ENCODE measurements around the gene ACACA. TPM values are rescaled to one million over a fixed set of nuclear protein-coding genes. Genes with fewer than 3 reads are reported as not detected.

Gene ACACA
- total and polyA plus RNA-seq, 2 experiments from 2014 or later: 59.6 to 164 TPM

DNA sequence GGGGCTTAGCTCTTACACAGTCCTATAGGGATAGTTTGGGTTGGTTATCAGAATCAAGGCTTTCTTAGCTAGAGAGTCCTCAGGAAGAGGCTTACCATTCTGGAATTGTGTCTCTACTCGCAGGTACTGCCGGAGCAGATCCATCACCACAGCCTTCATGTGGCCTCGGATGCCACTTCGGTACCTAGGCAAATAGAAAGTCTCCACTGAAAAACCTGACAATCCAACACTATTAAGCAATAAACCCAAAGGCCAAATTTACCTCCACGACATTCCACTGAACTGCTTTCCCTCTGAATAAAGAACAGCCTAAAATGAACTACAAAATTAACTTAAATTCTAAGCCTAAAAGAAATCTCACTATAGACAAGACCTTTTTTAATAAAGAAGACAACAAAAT is 166.3 kb downstream of the ACACA start:
- DNase-seq (ENCODE audit: low spot score): no peak
- peaks cover 65% of the 10 kb centered on the region for H3K36me3 Mint-ChIP-seq (ENCODE audit: low read depth)
- H3K4me3 Mint-ChIP-seq: no peak overlapping the region
- H3K27me3 Mint-ChIP-seq (ENCODE audit: insufficient read depth, low read depth, poor library complexity): no peaks in the 10 kb centered on the region
- H3K27ac ChIP-seq (ENCODE audit: low read depth): no peak overlapping the region
- no peaks in the 10 kb centered on the region for H3K27me3 ChIP-seq (ENCODE audit: insufficient read depth)
- no peaks in the 10 kb centered on the region for H3F3A ChIP-seq (replicated peaks; ENCODE audit: low read depth)
- H3K79me2 ChIP-seq (replicated peaks; ENCODE audit: insufficient read depth): no peaks in the 10 kb centered on the region
- H3K4me2 ChIP-seq: no peak overlapping the region
- no peak overlapping the region for H2AFZ ChIP-seq
- H3K4me3 ChIP-seq: no peak overlapping the region
- no peaks in the 10 kb centered on the region for H3K4me1 ChIP-seq (ENCODE audit: insufficient read depth)
- no peaks in the 10 kb centered on the region for H3K9me2 ChIP-seq (ENCODE audit: insufficient read depth)
- peaks cover 74% of the 10 kb centered on the region for H3K36me3 ChIP-seq (ENCODE audit: insufficient read depth)
- no peak for ATAC-seq
- no peak overlapping the region for H3K27ac Mint-ChIP-seq
- H3K4me1 Mint-ChIP-seq: no peaks in the 10 kb centered on the region
- TF ChIP-seq STAT1 (IDR thresholded peaks at IDR 0.05; ENCODE audit: unreplicated experiment) (no peak), NANOG (IDR thresholded peaks at IDR 0.05; ENCODE audit: borderline replicate concordance) (no peak), ZNF114 (CRISPR knock-in tag; IDR thresholded peaks at IDR 0.05) (no peak), POLR2AphosphoS5 (IDR thresholded peaks at IDR 0.05; ENCODE audit: low read depth) (no peak), CREB1 (CRISPR knock-in tag; IDR thresholded peaks at IDR 0.05; ENCODE audit: low read depth) (no peak), EZH2 (IDR thresholded peaks at IDR 0.05; ENCODE audit: low read depth, unreplicated experiment) (no peak), EZH2phosphoT487 (IDR thresholded peaks at IDR 0.05; ENCODE audit: unreplicated experiment) (no peak), JUNB (IDR thresholded peaks at IDR 0.05; ENCODE audit: unreplicated experiment) (no peak), ZNF331 (CRISPR knock-in tag; IDR thresholded peaks at IDR 0.05; ENCODE audit: low read depth) (no peak)
- TF ChIP-seq, protein P1, sequence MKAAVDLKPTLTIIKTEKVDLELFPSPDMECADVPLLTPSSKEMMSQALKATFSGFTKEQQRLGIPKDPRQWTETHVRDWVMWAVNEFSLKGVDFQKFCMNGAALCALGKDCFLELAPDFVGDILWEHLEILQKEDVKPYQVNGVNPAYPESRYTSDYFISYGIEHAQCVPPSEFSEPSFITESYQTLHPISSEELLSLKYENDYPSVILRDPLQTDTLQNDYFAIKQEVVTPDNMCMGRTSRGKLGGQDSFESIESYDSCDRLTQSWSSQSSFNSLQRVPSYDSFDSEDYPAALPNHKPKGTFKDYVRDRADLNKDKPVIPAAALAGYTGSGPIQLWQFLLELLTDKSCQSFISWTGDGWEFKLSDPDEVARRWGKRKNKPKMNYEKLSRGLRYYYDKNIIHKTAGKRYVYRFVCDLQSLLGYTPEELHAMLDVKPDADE (IDR thresholded peaks at IDR 0.05): no peak
- TF ChIP-seq, protein P2, sequence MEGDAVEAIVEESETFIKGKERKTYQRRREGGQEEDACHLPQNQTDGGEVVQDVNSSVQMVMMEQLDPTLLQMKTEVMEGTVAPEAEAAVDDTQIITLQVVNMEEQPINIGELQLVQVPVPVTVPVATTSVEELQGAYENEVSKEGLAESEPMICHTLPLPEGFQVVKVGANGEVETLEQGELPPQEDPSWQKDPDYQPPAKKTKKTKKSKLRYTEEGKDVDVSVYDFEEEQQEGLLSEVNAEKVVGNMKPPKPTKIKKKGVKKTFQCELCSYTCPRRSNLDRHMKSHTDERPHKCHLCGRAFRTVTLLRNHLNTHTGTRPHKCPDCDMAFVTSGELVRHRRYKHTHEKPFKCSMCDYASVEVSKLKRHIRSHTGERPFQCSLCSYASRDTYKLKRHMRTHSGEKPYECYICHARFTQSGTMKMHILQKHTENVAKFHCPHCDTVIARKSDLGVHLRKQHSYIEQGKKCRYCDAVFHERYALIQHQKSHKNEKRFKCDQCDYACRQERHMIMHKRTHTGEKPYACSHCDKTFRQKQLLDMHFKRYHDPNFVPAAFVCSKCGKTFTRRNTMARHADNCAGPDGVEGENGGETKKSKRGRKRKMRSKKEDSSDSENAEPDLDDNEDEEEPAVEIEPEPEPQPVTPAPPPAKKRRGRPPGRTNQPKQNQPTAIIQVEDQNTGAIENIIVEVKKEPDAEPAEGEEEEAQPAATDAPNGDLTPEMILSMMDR (conservative IDR thresholded peaks at IDR 0.05; ENCODE audit: low read depth in 2 of 2): no peak
- TF ChIP-seq, protein P3, sequence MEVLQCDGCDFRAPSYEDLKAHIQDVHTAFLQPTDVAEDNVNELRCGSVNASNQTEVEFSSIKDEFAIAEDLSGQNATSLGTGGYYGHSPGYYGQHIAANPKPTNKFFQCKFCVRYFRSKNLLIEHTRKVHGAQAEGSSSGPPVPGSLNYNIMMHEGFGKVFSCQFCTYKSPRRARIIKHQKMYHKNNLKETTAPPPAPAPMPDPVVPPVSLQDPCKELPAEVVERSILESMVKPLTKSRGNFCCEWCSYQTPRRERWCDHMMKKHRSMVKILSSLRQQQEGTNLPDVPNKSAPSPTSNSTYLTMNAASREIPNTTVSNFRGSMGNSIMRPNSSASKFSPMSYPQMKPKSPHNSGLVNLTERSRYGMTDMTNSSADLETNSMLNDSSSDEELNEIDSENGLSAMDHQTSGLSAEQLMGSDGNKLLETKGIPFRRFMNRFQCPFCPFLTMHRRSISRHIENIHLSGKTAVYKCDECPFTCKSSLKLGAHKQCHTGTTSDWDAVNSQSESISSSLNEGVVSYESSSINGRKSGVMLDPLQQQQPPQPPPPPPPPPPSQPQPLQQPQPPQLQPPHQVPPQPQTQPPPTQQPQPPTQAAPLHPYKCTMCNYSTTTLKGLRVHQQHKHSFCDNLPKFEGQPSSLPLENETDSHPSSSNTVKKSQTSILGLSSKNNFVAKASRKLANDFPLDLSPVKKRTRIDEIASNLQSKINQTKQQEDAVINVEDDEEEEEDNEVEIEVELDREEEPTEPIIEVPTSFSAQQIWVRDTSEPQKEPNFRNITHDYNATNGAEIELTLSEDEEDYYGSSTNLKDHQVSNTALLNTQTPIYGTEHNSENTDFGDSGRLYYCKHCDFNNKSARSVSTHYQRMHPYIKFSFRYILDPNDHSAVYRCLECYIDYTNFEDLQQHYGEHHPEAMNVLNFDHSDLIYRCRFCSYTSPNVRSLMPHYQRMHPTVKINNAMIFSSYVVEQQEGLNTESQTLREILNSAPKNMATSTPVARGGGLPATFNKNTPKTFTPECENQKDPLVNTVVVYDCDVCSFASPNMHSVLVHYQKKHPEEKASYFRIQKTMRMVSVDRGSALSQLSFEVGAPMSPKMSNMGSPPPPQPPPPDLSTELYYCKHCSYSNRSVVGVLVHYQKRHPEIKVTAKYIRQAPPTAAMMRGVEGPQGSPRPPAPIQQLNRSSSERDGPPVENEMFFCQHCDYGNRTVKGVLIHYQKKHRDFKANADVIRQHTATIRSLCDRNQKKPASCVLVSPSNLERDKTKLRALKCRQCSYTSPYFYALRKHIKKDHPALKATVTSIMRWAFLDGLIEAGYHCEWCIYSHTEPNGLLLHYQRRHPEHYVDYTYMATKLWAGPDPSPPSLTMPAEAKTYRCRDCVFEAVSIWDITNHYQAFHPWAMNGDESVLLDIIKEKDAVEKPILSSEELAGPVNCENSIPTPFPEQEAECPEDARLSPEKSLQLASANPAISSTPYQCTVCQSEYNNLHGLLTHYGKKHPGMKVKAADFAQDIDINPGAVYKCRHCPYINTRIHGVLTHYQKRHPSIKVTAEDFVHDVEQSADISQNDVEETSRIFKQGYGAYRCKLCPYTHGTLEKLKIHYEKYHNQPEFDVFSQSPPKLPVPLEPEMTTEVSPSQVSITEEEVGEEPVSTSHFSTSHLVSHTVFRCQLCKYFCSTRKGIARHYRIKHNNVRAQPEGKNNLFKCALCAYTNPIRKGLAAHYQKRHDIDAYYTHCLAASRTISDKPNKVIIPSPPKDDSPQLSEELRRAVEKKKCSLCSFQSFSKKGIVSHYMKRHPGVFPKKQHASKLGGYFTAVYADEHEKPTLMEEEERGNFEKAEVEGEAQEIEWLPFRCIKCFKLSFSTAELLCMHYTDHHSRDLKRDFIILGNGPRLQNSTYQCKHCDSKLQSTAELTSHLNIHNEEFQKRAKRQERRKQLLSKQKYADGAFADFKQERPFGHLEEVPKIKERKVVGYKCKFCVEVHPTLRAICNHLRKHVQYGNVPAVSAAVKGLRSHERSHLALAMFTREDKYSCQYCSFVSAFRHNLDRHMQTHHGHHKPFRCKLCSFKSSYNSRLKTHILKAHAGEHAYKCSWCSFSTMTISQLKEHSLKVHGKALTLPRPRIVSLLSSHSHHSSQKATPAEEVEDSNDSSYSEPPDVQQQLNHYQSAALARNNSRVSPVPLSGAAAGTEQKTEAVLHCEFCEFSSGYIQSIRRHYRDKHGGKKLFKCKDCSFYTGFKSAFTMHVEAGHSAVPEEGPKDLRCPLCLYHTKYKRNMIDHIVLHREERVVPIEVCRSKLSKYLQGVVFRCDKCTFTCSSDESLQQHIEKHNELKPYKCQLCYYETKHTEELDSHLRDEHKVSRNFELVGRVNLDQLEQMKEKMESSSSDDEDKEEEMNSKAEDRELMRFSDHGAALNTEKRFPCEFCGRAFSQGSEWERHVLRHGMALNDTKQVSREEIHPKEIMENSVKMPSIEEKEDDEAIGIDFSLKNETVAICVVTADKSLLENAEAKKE (CRISPR knock-in tag; IDR thresholded peaks at IDR 0.05): no peak
- TF ChIP-seq, protein P4, sequence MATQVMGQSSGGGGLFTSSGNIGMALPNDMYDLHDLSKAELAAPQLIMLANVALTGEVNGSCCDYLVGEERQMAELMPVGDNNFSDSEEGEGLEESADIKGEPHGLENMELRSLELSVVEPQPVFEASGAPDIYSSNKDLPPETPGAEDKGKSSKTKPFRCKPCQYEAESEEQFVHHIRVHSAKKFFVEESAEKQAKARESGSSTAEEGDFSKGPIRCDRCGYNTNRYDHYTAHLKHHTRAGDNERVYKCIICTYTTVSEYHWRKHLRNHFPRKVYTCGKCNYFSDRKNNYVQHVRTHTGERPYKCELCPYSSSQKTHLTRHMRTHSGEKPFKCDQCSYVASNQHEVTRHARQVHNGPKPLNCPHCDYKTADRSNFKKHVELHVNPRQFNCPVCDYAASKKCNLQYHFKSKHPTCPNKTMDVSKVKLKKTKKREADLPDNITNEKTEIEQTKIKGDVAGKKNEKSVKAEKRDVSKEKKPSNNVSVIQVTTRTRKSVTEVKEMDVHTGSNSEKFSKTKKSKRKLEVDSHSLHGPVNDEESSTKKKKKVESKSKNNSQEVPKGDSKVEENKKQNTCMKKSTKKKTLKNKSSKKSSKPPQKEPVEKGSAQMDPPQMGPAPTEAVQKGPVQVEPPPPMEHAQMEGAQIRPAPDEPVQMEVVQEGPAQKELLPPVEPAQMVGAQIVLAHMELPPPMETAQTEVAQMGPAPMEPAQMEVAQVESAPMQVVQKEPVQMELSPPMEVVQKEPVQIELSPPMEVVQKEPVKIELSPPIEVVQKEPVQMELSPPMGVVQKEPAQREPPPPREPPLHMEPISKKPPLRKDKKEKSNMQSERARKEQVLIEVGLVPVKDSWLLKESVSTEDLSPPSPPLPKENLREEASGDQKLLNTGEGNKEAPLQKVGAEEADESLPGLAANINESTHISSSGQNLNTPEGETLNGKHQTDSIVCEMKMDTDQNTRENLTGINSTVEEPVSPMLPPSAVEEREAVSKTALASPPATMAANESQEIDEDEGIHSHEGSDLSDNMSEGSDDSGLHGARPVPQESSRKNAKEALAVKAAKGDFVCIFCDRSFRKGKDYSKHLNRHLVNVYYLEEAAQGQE (IDR thresholded peaks at IDR 0.05; ENCODE audit: unreplicated experiment): no peak
- peaks cover 2% of the 10 kb centered on the region; the same call in 1 of the 2 replicates for H4K20me1 ChIP-seq (replicated peaks; ENCODE audit: insufficient read depth)
- no peaks in the 10 kb centered on the region for H3K9me3 Mint-ChIP-seq

Data from GM23338 (cell line).